GM21390 (cell line): ENCODE results near the gene TRIM44.
A peak's percentile ranks its signal among the peaks of the same experiment; 100 is the strongest.

ENCODE experiments used
- ATAC-seq: cut with Tn5 transposase; IDR thresholded peaks from one replicate; pipeline ENCODE4 v1.9.1; 2021; ENCODE audit not compliant: unreplicated experiment

The TRIM44 gene

GRCh38 chr11:35785287-35786167 lies 123.0 kb downstream of the TRIM44 start:
- ATAC-seq, result peak; percentile 45

- ATAC-seq, result no peak
Observed at GRCh38 chr11:35786188-35786587, 123.6 kb downstream of the TRIM44 start.

- no peak for ATAC-seq
Observed at GRCh38 chr11:35787013-35787504, 124.5 kb downstream of the TRIM44 start.

- no peak for ATAC-seq
Observed at GRCh38 chr11:35787626-35788025, 125.1 kb downstream of the TRIM44 start.

GRCh38 chr11:35791088-35791958 lies 128.7 kb downstream of the TRIM44 start:
- ATAC-seq, result no peak

GRCh38 chr11:35792148-35792845 lies 129.7 kb downstream of the TRIM44 start:
- ATAC-seq, result no peak

- no peak for ATAC-seq
Observed at GRCh38 chr11:35792846-35793192, 130.2 kb downstream of the TRIM44 start.

- no peak for ATAC-seq
Observed at GRCh38 chr11:35794333-35794732, 131.8 kb downstream of the TRIM44 start.

GRCh38 chr11:35794850-35795249 lies 132.3 kb downstream of the TRIM44 start:
- ATAC-seq, result no peak

GRCh38 chr11:35796562-35796961 lies 134.0 kb downstream of the TRIM44 start:
- ATAC-seq, result no peak

- ATAC-seq, result no peak
Observed at GRCh38 chr11:35798423-35798822, 135.8 kb downstream of the TRIM44 start.

GRCh38 chr11:35798983-35799382 lies 136.4 kb downstream of the TRIM44 start:
- no peak for ATAC-seq

- ATAC-seq, result no peak
Observed at GRCh38 chr11:35799655-35800054, 137.1 kb downstream of the TRIM44 start.

- peak; percentile 85 for ATAC-seq
Observed at GRCh38 chr11:35800970-35801953, 138.7 kb downstream of the TRIM44 start.

GRCh38 chr11:35802221-35802620 lies 139.6 kb downstream of the TRIM44 start:
- no peak for ATAC-seq

GRCh38 chr11:35802672-35803071 lies 140.1 kb downstream of the TRIM44 start:
- no peak for ATAC-seq

- no peak for ATAC-seq
Observed at GRCh38 chr11:35803115-35803514, 140.5 kb downstream of the TRIM44 start.

- no peak for ATAC-seq
Observed at GRCh38 chr11:35804451-35805040, 142.0 kb downstream of the TRIM44 start.

- no peak for ATAC-seq
Observed at GRCh38 chr11:35809561-35809960, 147.0 kb downstream of the TRIM44 start.
